ENCODE results near the gene LRMDA.

The LRMDA gene

DNA sequence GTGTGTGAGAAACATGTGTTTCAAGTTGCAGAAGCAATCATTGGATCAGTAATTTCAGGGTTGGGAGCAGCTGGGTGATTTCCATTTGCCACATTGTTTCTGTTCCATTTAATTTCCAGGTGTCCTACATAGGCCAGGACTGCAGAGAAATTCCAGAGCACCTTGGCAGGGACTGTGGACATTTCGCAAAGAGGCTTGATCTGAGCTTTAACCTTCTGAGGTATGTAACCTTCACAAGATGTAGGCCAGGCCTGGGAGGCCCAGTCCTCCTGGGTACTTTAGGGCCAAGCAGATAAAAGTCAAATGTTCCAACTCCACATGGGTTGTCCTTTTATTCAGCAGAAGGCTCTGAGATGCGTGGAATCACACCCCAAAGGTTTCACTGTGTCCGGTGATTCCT lies 6.9 kb downstream of the LRMDA start:
- H3K9me3 ChIP-seq (ENCODE audit: insufficient read depth, low read length), result no peaks in the 10 kb centered on the region
- no peak for TF ChIP-seq EZH2phosphoT487 (IDR thresholded peaks at IDR 0.05; ENCODE audit: low read depth)
- TF ChIP-seq, protein P1, sequence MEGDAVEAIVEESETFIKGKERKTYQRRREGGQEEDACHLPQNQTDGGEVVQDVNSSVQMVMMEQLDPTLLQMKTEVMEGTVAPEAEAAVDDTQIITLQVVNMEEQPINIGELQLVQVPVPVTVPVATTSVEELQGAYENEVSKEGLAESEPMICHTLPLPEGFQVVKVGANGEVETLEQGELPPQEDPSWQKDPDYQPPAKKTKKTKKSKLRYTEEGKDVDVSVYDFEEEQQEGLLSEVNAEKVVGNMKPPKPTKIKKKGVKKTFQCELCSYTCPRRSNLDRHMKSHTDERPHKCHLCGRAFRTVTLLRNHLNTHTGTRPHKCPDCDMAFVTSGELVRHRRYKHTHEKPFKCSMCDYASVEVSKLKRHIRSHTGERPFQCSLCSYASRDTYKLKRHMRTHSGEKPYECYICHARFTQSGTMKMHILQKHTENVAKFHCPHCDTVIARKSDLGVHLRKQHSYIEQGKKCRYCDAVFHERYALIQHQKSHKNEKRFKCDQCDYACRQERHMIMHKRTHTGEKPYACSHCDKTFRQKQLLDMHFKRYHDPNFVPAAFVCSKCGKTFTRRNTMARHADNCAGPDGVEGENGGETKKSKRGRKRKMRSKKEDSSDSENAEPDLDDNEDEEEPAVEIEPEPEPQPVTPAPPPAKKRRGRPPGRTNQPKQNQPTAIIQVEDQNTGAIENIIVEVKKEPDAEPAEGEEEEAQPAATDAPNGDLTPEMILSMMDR (IDR thresholded peaks at IDR 0.05; ENCODE audit: low read depth, low read length), result no peak
- no peaks in the 10 kb centered on the region for H3K36me3 ChIP-seq (replicated peaks; ENCODE audit: low read depth, low read length)
- no peak overlapping the region for H2AFZ ChIP-seq (ENCODE audit: low read depth, low read length)
- no peak overlapping the region for H3K4me2 ChIP-seq (ENCODE audit: low read length)
- H3K9ac ChIP-seq (ENCODE audit: low read length), result no peak overlapping the region
- H3K27me3 ChIP-seq (ENCODE audit: low read depth, low read length), result no peaks in the 10 kb centered on the region; the same call in 1 of the 2 replicates
- H3K4me1 ChIP-seq (ENCODE audit: low read length), result no peaks in the 10 kb centered on the region
- H4K20me1 ChIP-seq (ENCODE audit: insufficient read depth, low read length), result no peaks in the 10 kb centered on the region
- H3K27ac ChIP-seq (ENCODE audit: low read length), result no peak overlapping the region
- no peak overlapping the region for H3K4me3 ChIP-seq (ENCODE audit: low read length)
- H3K79me2 ChIP-seq (ENCODE audit: low read length), result no peaks in the 10 kb centered on the region

DNA sequence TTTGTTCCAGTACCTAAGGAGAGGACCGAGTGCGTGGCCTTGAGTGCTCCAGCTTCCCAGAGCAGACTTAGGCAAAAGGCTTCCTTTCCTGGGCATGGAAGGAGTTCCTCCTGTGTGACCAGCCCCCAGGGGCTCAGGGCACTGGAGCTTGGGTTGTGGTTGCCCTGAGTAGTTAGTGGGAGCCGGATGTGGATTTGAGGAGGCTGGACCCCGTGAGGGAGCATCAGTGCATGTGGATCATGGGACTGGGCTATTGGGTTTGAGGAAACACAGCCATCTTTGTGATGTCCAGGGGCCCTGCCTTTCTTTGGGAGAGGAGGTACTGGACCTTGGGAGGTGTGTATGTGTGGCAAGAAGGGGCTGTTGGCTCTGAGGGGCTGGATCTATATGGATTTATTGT lies 8.4 kb downstream of the LRMDA start:
- Histone ChIP-seq H3K27ac (ENCODE audit: low read length) (no peak overlapping the region), H3K4me2 (ENCODE audit: low read length) (no peak overlapping the region), H3K4me3 (ENCODE audit: low read length) (no peak overlapping the region), H3K4me1 (ENCODE audit: low read length) (no peaks in the 10 kb centered on the region), H2AFZ (ENCODE audit: low read depth, low read length) (no peak overlapping the region), H3K36me3 (replicated peaks; ENCODE audit: low read depth, low read length) (no peaks in the 10 kb centered on the region), H3K9me3 (ENCODE audit: insufficient read depth, low read length) (no peaks in the 10 kb centered on the region), H3K79me2 (ENCODE audit: low read length) (no peaks in the 10 kb centered on the region), H3K27me3 (ENCODE audit: low read depth, low read length) (no peaks in the 10 kb centered on the region; the same call in 1 of the 2 replicates), H3K9ac (ENCODE audit: low read length) (no peak overlapping the region), H4K20me1 (ENCODE audit: insufficient read depth, low read length) (no peaks in the 10 kb centered on the region)
- no peak for TF ChIP-seq EZH2phosphoT487 (IDR thresholded peaks at IDR 0.05; ENCODE audit: low read depth)
- TF ChIP-seq, protein P1 (IDR thresholded peaks at IDR 0.05; ENCODE audit: low read depth, low read length), result no peak

DNA sequence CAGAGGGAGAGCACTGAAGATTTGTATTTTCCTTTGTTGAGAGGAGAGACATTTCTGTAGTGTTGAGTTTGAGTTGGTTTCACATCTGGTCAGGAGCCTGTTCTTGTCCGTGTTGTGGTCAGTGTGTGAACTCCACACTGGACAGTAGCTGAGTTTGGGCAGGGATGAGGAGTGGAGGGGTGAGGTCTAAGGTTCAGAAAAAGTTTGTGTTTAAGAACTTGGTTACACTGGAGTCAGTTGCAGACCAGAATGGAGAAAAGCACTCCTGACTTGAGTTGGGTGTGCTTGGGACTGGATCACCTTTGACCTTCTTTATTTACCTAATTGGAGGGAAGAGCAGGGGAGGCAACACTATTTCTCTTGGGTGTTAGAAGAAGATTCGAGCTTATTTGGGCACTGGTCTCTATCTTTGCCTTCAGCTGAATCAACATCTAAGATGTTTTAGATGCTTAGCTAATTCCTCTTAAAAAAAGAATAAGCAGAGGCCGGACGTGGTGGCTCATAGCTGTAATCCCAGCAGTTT lies 8.9 kb downstream of the LRMDA start:
- H3K9ac ChIP-seq (ENCODE audit: low read length), result no peak overlapping the region
- H3K9me3 ChIP-seq (ENCODE audit: insufficient read depth, low read length), result no peaks in the 10 kb centered on the region
- no peak overlapping the region for H3K4me2 ChIP-seq (ENCODE audit: low read length)
- no peak overlapping the region for H3K27ac ChIP-seq (ENCODE audit: low read length)
- H2AFZ ChIP-seq (ENCODE audit: low read depth, low read length), result no peak overlapping the region
- H3K79me2 ChIP-seq (ENCODE audit: low read length), result no peaks in the 10 kb centered on the region
- TF ChIP-seq, protein P1 (IDR thresholded peaks at IDR 0.05; ENCODE audit: low read depth, low read length), result no peak
- TF ChIP-seq EZH2phosphoT487 (IDR thresholded peaks at IDR 0.05; ENCODE audit: low read depth), result no peak
- H3K4me1 ChIP-seq (ENCODE audit: low read length), result no peaks in the 10 kb centered on the region
- H4K20me1 ChIP-seq (ENCODE audit: insufficient read depth, low read length), result no peaks in the 10 kb centered on the region
- no peak overlapping the region for H3K4me3 ChIP-seq (ENCODE audit: low read length)
- no peaks in the 10 kb centered on the region for H3K36me3 ChIP-seq (replicated peaks; ENCODE audit: low read depth, low read length)
- H3K27me3 ChIP-seq (ENCODE audit: low read depth, low read length), result no peaks in the 10 kb centered on the region; the same call in 1 of the 2 replicates

DNA sequence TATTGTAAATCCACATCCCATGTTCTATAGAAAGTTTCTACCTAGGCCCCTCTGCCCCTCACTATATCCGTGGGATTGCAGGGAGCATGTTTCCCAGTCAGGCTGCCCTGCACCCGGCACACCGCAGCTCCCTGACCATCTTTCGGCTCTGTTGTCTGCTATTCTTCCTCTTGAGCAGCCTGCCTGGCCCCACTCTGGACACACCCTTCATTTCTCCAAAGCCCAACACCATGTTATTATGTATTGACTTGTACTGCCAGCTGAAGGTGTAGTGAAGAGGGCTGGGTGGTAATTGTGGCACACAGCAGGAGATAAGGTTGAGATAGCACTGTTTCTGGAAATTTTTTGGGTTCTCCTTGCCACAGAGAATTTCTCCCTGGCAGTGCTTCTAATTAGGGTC lies 9.8 kb downstream of the LRMDA start:
- H3K79me2 ChIP-seq (ENCODE audit: low read length), result no peaks in the 10 kb centered on the region
- no peaks in the 10 kb centered on the region for H3K27me3 ChIP-seq (ENCODE audit: low read depth, low read length)
- no peaks in the 10 kb centered on the region for H3K4me1 ChIP-seq (ENCODE audit: low read length)
- H3K36me3 ChIP-seq (replicated peaks; ENCODE audit: low read depth, low read length), result no peaks in the 10 kb centered on the region
- TF ChIP-seq, protein P1 (IDR thresholded peaks at IDR 0.05; ENCODE audit: low read depth, low read length), result no peak
- TF ChIP-seq EZH2phosphoT487 (IDR thresholded peaks at IDR 0.05; ENCODE audit: low read depth), result no peak
- H3K9me3 ChIP-seq (ENCODE audit: insufficient read depth, low read length), result no peaks in the 10 kb centered on the region
- no peak overlapping the region for H3K4me2 ChIP-seq (ENCODE audit: low read length)
- H4K20me1 ChIP-seq (ENCODE audit: insufficient read depth, low read length), result no peaks in the 10 kb centered on the region
- H3K27ac ChIP-seq (ENCODE audit: low read length), result no peak overlapping the region
- no peak overlapping the region for H3K4me3 ChIP-seq (ENCODE audit: low read length)
- no peak overlapping the region for H3K9ac ChIP-seq (ENCODE audit: low read length)
- H2AFZ ChIP-seq (ENCODE audit: low read depth, low read length), result no peak overlapping the region

Measured in OCI-LY3 (cell line).